ENCODE measurements around the gene PEMT. TPM values are rescaled to one million over a fixed set of nuclear protein-coding genes. Genes with fewer than 3 reads are reported as not detected.

PEMT gene
- total and polyA plus RNA-seq, 2 donors from 2014 or later = 36.8 to 52.1 TPM

DNA sequence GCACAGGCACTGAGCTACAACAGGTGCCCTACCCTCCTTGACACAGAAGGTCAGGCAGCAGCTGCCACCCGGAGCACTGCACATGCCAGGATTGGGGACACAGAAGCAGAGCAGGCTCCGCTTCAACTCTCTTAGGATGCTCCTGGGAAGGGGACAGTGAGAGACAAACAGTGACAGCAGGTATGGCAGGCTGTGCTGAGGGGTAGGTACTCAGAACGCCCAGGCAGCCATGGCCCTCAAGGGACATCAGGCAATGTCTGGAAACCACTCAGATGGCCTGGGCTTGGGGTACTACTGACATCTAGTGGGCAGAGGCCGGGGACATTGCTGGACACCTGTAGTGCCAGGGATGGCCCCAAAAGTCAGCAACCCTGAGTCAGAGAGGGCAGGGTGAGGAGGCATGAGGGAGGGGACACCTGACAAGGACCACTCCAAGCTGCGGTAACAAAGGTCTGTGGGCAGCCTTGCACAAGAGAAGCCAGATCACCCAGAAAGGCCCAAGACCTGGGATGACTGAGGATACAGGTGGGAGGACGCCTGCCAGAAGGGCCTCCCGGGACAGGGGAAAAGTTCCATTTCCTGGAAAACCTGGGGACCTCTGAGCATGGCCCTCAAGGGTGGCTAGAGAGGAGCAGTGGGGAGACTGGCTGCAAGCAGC, 21.2 kb downstream of the PEMT start:
- no peak for FAIRE-seq
- Histone ChIP-seq H3K9me3 (ENCODE audit: control insufficient read depth in 2 of 3, insufficient read depth in 1 of 3, low read length in 3 of 3) (no peaks in the 10 kb centered on the region), H3K27ac (ENCODE audit: low read depth in 2 of 2, low read length in 2 of 2) (no peak overlapping the region), H3K4me1 (ENCODE audit: control insufficient read depth in 2 of 3, insufficient read depth in 2 of 3, low read depth in 1 of 3, low read length in 3 of 3) (peaks cover 0 to 59% (median 44%) of the 10 kb centered on the region in 3 donors), H3K9ac (ENCODE audit: low read length in 3 of 3) (peak overlapping the region in 1 of 3 donors; percentile 1), H3K36me3 (ENCODE audit: control insufficient read depth in 2 of 3, insufficient read depth in 3 of 3, low read length in 3 of 3) (no peaks in the 10 kb centered on the region), H3K4me3 (ENCODE audit: low read length in 3 of 3) (no peak overlapping the region), H3K27me3 (ENCODE audit: control insufficient read depth, insufficient read depth, low read length) (no peaks in the 10 kb centered on the region)
- TF ChIP-seq, protein P1, sequence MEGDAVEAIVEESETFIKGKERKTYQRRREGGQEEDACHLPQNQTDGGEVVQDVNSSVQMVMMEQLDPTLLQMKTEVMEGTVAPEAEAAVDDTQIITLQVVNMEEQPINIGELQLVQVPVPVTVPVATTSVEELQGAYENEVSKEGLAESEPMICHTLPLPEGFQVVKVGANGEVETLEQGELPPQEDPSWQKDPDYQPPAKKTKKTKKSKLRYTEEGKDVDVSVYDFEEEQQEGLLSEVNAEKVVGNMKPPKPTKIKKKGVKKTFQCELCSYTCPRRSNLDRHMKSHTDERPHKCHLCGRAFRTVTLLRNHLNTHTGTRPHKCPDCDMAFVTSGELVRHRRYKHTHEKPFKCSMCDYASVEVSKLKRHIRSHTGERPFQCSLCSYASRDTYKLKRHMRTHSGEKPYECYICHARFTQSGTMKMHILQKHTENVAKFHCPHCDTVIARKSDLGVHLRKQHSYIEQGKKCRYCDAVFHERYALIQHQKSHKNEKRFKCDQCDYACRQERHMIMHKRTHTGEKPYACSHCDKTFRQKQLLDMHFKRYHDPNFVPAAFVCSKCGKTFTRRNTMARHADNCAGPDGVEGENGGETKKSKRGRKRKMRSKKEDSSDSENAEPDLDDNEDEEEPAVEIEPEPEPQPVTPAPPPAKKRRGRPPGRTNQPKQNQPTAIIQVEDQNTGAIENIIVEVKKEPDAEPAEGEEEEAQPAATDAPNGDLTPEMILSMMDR (IDR thresholded peaks at IDR 0.05; ENCODE audit: borderline replicate concordance, extremely low read depth, insufficient read depth) = peak; percentile 41
- DNase-seq = peak in 3 of 5 donors; percentile 57 to 62 (median 61)
- intact Hi-C loops (cut with DNase I) = no loop called here

DNA sequence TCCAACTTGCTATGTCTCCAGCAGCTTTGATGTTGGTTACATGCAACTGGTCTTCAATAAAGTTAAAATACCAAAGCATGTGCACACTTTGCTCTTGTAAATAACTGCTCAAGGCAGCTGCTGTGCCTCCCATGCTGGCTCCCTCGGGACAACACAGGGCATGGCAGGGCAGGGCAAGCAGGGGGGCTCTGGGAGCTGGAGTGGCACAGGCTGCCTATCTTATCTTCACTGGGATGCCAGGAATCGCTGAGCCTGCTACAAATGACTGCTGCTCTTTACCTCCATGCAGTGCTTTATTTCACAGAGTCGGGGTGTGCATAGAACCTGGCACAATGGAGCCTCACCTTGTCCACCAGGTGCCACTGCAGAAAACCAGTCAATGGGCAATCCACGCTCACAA, 21.8 kb downstream of the PEMT start:
- no peaks in the 10 kb centered on the region for H3K36me3 ChIP-seq (ENCODE audit: control insufficient read depth in 2 of 3, insufficient read depth in 3 of 3, low read length in 3 of 3)
- no peaks in the 10 kb centered on the region for H3K27me3 ChIP-seq (ENCODE audit: control insufficient read depth, insufficient read depth, low read length)
- H3K4me1 ChIP-seq (ENCODE audit: control insufficient read depth in 2 of 3, insufficient read depth in 2 of 3, low read depth in 1 of 3, low read length in 3 of 3) = peaks cover 0 to 56% (median 44%) of the 10 kb centered on the region in 3 donors
- peak overlapping the region in 1 of 2 donors; percentile 88 for H3K27ac ChIP-seq (ENCODE audit: low read depth in 2 of 2, low read length in 2 of 2)
- H3K9ac ChIP-seq (ENCODE audit: low read length in 3 of 3) = peak overlapping the region in 1 of 3 donors; percentile 1
- DNase-seq (no peak), FAIRE-seq (no peak)
- H3K9me3 ChIP-seq (ENCODE audit: control insufficient read depth in 2 of 3, insufficient read depth in 1 of 3, low read length in 3 of 3) = no peaks in the 10 kb centered on the region
- H3K4me3 ChIP-seq (ENCODE audit: low read length in 3 of 3) = no peak overlapping the region
- TF ChIP-seq, protein P1 (IDR thresholded peaks at IDR 0.05; ENCODE audit: borderline replicate concordance, extremely low read depth, insufficient read depth) = no peak
- intact Hi-C loops (cut with DNase I) = no loop called here

DNA sequence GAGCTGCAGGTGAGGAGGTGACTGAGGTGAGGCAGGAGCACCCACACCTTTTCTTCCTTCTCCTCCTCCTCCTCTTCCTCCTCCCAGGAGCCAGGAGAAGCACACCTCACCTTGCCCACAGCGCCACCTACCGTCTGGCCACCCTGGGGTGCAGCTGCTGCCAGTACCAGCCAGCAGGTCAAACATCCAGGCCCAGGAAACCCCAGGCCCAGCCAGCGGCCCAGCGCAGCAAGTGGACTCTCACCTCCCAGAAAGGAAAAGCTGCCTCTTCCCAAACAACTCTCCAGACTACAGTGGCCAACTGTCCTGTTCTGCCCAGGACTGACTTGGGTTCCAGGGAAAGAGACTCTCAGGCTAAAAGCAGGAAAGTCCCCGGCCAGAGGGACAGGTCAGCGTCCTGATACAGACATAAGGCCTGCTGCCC, 22.7 kb downstream of the PEMT start:
- intact Hi-C loops (cut with DNase I) = no loop called here
- Histone ChIP-seq H3K4me1 (ENCODE audit: control insufficient read depth in 2 of 3, insufficient read depth in 2 of 3, low read depth in 1 of 3, low read length in 3 of 3) (peaks cover 0 to 56% (median 44%) of the 10 kb centered on the region in 3 donors), H3K36me3 (ENCODE audit: control insufficient read depth in 2 of 3, insufficient read depth in 3 of 3, low read length in 3 of 3) (no peaks in the 10 kb centered on the region), H3K9me3 (ENCODE audit: control insufficient read depth in 2 of 3, insufficient read depth in 1 of 3, low read length in 3 of 3) (no peaks in the 10 kb centered on the region), H3K27ac (ENCODE audit: low read depth in 2 of 2, low read length in 2 of 2) (peak overlapping the region; percentile 68 to 88), H3K27me3 (ENCODE audit: control insufficient read depth, insufficient read depth, low read length) (no peaks in the 10 kb centered on the region), H3K4me3 (ENCODE audit: low read length in 3 of 3) (no peak overlapping the region), H3K9ac (ENCODE audit: low read length in 3 of 3) (no peak overlapping the region)
- FAIRE-seq (no peak), DNase-seq (peak; percentile 59 to 86 (median 65))
- TF ChIP-seq, protein P1 (IDR thresholded peaks at IDR 0.05; ENCODE audit: borderline replicate concordance, extremely low read depth, insufficient read depth) = peak; percentile 78

Measured in kidney (tissue), 14 donors.